ENCODE measurements around the gene PMM1. TPM values are rescaled to one million over a fixed set of nuclear protein-coding genes. Genes with fewer than 3 reads are reported as not detected.

PMM1 gene
- total RNA-seq, 2 donors from 2014 or later: 49.3 to 53.2 TPM

DNA sequence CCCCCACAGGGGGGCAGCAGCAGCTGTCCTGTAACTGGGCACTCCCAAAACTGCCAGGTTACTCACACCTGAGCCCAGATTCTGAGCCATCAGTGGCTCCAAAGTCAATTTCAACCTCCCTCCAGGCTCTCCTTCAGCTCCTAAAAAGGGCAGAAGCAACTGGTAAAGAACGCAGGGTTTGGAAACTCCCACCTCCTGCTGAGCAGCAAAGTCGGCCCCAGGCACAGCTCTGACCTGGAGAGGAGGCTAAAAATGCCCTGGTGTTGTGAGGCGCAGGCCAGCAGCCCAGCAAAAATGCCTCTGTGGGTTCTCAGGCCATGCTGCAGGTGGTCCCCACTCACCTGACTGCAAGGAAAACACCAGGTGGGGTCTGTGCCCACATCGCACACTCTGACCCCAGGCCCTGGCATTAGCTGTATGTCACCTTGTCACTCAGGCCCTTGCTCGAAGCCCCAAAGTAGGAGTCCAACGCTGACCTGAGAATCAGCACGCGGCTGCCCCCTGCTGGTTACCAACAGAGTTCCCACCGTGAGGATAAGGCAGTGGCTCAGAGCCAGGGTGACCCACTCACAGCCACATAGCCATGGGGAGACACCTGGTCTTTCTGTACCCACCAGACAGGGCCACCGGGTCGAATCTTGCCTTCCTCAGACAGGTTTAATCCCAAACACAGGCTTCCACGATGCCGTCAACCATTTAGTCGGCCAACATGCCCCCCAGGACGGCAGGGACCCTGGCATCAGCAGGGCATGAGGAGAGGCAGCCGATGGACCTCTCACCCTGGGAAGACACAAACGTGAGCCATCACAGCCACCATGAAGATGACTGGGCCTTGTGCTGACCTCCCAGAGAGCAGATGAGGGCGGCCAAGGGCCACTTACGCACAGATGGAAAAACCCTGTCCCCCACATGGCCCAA lies 56.5 kb downstream of the PMM1 start:
- Histone ChIP-seq H3K36me3 (peaks cover 18% of the 10 kb centered on the region), H3K27ac (no peak overlapping the region)
- intact Hi-C loops (cut with DNase I): loop anchor here (5.0 kb wide), 1 partner anchor 131 kb away; no protein-coding TSS in a partner anchor

DNA sequence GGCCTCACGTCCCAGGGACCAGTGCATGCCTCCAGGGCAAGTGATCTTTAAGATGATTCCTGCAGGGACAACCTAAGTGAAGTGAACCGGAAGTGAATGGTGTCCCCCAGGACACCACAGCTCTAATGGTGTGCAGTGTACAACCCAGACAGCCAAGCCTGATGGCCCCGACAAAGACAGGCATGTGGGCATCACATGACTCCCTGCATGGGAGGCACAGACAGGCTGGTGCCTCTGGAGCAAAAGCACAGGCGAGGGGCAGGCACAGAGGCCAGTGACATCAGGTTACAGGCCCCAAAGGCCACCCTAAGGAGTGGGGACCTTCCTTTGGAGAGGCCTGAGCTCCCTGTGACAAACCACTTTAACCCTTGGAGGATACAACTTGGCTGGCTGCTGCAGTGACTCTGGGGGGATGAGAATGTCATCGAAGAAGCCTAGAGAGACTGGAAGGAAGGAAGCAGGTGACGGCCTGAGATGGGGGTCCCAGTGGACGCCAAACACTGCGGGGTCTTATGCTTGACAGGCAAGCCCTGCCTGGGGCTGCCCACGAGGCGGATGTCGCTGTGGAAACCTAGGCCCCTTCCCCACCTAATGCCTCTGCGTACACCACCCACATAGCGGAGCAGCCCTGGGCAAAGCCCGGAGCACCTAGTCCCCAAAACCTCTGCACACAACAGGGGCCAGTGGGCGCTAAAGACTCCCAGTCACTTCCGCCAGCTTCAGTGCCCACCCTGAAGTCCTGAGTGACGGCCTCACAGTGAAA lies 57.7 kb downstream of the PMM1 start:
- Histone ChIP-seq H3K9ac (ENCODE audit: low read depth in 2 of 2, low read length in 2 of 2) (no peak overlapping the region), H3K4me1 (no peaks in the 10 kb centered on the region), H3K27ac (no peak overlapping the region), H3K27me3 (no peaks in the 10 kb centered on the region), H3K4me3 (no peak overlapping the region), H3K9me3 (no peaks in the 10 kb centered on the region), H3K36me3 (peaks cover 29% of the 10 kb centered on the region)
- no peak for DNase-seq
- TF ChIP-seq, protein P1, sequence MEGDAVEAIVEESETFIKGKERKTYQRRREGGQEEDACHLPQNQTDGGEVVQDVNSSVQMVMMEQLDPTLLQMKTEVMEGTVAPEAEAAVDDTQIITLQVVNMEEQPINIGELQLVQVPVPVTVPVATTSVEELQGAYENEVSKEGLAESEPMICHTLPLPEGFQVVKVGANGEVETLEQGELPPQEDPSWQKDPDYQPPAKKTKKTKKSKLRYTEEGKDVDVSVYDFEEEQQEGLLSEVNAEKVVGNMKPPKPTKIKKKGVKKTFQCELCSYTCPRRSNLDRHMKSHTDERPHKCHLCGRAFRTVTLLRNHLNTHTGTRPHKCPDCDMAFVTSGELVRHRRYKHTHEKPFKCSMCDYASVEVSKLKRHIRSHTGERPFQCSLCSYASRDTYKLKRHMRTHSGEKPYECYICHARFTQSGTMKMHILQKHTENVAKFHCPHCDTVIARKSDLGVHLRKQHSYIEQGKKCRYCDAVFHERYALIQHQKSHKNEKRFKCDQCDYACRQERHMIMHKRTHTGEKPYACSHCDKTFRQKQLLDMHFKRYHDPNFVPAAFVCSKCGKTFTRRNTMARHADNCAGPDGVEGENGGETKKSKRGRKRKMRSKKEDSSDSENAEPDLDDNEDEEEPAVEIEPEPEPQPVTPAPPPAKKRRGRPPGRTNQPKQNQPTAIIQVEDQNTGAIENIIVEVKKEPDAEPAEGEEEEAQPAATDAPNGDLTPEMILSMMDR (IDR thresholded peaks at IDR 0.05): no peak
- intact Hi-C loops (cut with DNase I): loop anchor here (5.0 kb wide), 1 partner anchor 130 kb away; no protein-coding TSS in a partner anchor

More for the DNA sequence above, 56.5 kb downstream of the PMM1 start:
- no peak overlapping the region for H3K9ac ChIP-seq (ENCODE audit: low read depth in 2 of 2, low read length in 2 of 2)
- no peak overlapping the region for H3K4me3 ChIP-seq
- TF ChIP-seq, protein P1 (IDR thresholded peaks at IDR 0.05): peak; percentile 85
- no peaks in the 10 kb centered on the region for H3K4me1 ChIP-seq
- DNase-seq: peak; percentile 78
- no peaks in the 10 kb centered on the region for H3K9me3 ChIP-seq
- no peaks in the 10 kb centered on the region for H3K27me3 ChIP-seq

DNA sequence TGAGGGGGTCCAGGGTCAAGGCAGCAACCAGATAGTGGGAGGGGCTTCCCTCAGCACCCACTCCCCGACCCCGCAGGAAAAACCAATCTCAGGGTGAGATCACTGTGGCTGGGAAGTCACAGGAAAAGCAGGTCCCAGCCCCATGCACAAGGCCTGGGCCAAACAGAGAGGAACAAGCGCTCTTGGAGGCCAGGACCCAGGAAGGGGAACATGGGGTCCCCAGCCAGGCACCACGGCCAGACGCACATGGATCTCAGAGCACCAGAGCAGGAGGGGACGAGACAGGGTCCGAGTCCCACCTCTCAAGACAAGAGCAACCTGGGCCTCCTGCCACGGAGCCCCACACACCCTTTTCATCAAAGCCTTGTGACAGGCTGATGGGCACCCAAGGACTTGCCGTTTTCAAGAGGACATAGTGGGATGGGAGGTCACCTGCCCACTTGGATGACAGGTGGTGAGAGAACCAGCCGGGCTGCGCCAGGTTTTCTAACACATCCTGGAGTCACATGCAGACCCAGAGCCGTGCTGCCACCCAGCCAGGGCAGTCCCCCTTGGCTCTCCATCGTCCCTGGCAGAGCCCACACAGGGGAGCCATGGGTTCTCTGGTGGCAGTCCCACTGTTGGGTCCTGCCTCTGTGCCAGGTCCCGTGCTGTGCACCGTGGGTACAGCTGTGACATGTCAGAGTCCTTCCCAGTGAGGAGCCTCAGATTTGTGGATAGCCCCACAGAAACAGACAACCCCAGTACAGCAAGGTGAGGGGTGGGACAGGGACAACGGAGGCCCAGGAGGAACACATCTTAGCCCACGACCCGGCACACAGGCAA lies 58.5 kb downstream of the PMM1 start:
- intact Hi-C loops (cut with DNase I): loop anchor here (5.0 kb wide), 1 partner anchor 129 kb away; no protein-coding TSS in a partner anchor
- no peaks in the 10 kb centered on the region for H3K27me3 ChIP-seq
- TF ChIP-seq, protein P1 (IDR thresholded peaks at IDR 0.05): no peak
- no peak overlapping the region for H3K4me3 ChIP-seq
- peaks cover 32% of the 10 kb centered on the region for H3K36me3 ChIP-seq
- DNase-seq: no peak
- H3K9ac ChIP-seq (ENCODE audit: low read depth in 2 of 2, low read length in 2 of 2): no peak overlapping the region
- H3K27ac ChIP-seq: no peak overlapping the region
- no peaks in the 10 kb centered on the region for H3K9me3 ChIP-seq
- H3K4me1 ChIP-seq: no peaks in the 10 kb centered on the region

DNA sequence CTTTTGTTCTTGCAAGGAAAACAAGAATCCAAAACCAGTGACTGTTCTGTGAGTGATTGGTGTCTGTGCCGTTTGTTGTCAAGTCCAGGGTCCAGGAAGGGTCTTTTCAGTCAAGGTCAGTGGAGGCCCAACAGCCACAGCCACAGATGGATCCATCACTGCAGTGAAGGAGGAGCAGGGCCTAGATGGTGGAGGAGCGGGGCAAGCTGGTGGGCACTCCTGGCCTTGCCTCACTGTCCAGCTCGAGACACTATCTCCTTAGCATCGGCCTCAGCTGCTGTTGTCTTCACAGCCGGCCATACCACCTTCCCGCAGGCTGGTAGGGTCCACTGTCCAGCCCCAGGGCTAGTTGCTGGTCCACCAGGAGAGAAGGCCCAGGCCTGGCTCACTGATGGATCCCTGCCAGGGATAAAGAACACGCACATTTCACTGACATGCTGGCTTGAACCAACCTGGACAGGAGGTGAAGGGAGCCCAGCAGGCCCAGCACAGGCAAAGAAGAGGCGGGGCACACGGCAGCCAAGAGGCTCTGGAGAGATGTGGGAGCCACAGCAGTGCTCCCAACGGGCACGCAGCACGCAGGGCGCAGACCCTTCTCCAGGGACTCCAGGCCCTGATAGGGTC lies 60.6 kb downstream of the PMM1 start:
- Histone ChIP-seq H3K4me3 (no peak overlapping the region), H3K27me3 (no peaks in the 10 kb centered on the region), H3K36me3 (peaks cover 45% of the 10 kb centered on the region), H3K27ac (no peak overlapping the region), H3K9me3 (no peaks in the 10 kb centered on the region), H3K4me1 (no peaks in the 10 kb centered on the region), H3K9ac (ENCODE audit: low read depth in 2 of 2, low read length in 2 of 2) (no peak overlapping the region)
- TF ChIP-seq, protein P1 (IDR thresholded peaks at IDR 0.05): no peak
- no peak for DNase-seq
- intact Hi-C loops (cut with DNase I): no loop called here
